Naive thymus-derived CD4-positive, alpha-beta T cell (primary cell): ENCODE data around the gene WFDC1. TPM values are rescaled to one million over a fixed set of nuclear protein-coding genes. Genes with fewer than 3 reads are reported as not detected.

Experiments used
- ATAC-seq: fragments of 150-1000 bp; cut with Tn5 transposase; 2 replicates; pipeline ENCODE4 v1.10.0; 2021; ENCODE audit warnings: mild to moderate bottlenecking, moderate library complexity
- CTCF ChIA-PET: fragments of 350-600 bp; sonication (Branson Sonifier 250); formaldehyde crosslinking; loops from one replicate; lab custom pipeline; 2021; ENCODE audit warnings: antibody characterized with exemption; lab: Charles Lee
- POLR2A ChIA-PET: fragments of 350-600 bp; sonication (Branson Sonifier 250); formaldehyde crosslinking; loops from one replicate; lab custom pipeline; 2021; ENCODE audit warnings: antibody characterized with exemption, inconsistent platforms; lab: Charles Lee
- DNase-seq, 9 donors: peaks; one replicate each; pipeline versions ENCODE4 v3.0.0 to v3.0.0-alpha.2; 2020 to 2022; ENCODE audit warnings: mixed read lengths in 1 of 9
- H3K27ac ChIP-seq: one replicate; pipeline ENCODE4 v1.7.0; 2013; ENCODE audit warnings: mild to moderate bottlenecking, low read depth, low read length, moderate library complexity
- H3K27me3 ChIP-seq, 2 donors: one replicate each; pipeline ENCODE4 v1.7.0; 2013; ENCODE audit warnings: low read length in 2 of 2, mild to moderate bottlenecking in 2 of 2, moderate library complexity in 2 of 2; ENCODE audit not compliant: control insufficient read depth in 2 of 2, insufficient read depth in 2 of 2
- H3K36me3 ChIP-seq, 3 experiments: 1 replicate in 2 of 3; 2 replicates in 1 of 3; pipeline ENCODE4 v1.7.0; 2013; ENCODE audit warnings: low read length in 3 of 3, mild to moderate bottlenecking in 3 of 3, moderate library complexity in 1 of 3; ENCODE audit not compliant: insufficient read depth in 3 of 3, control insufficient read depth in 2 of 3
- H3K4me1 ChIP-seq, 2 donors: one replicate each; pipeline ENCODE4 v1.7.0; 2013; ENCODE audit warnings: low read length in 2 of 2, mild to moderate bottlenecking in 2 of 2, moderate library complexity in 1 of 2; ENCODE audit not compliant: control insufficient read depth in 2 of 2, insufficient read depth in 2 of 2
- H3K4me3 ChIP-seq: 2 replicates; pipeline ENCODE4 v1.7.0; 2013; ENCODE audit warnings: mild to moderate bottlenecking, low read length
- H3K9me3 ChIP-seq, 3 experiments: 1 replicate in 2 of 3; 2 replicates in 1 of 3; pipeline ENCODE4 v1.7.0; 2013; ENCODE audit warnings: low read length in 3 of 3; ENCODE audit not compliant: control insufficient read depth in 2 of 3
- H3K27ac Mint-ChIP-seq, 9 donors: one replicate each; pipeline ENCODE4 v1.8.0; 2020 to 2022; ENCODE audit warnings: mixed read lengths in 9 of 9, mild to moderate bottlenecking in 8 of 9, moderate library complexity in 5 of 9, inconsistent platforms in 2 of 9
- H3K27me3 Mint-ChIP-seq, 5 donors: one replicate each; pipeline ENCODE4 v1.8.0; 2021 to 2022; ENCODE audit warnings: mixed read lengths in 5 of 5, mild to moderate bottlenecking in 1 of 5
- H3K36me3 Mint-ChIP-seq, 5 donors: one replicate each; pipeline ENCODE4 v1.8.0; 2020 to 2022; ENCODE audit warnings: mixed read lengths in 5 of 5, mild to moderate bottlenecking in 3 of 5, inconsistent platforms in 1 of 5
- H3K4me1 Mint-ChIP-seq, 7 donors: one replicate each; pipeline ENCODE4 v1.8.0; 2020 to 2022; ENCODE audit warnings: mixed read lengths in 7 of 7, mild to moderate bottlenecking in 3 of 7, inconsistent platforms in 1 of 7
- H3K4me3 Mint-ChIP-seq, 10 donors: one replicate each; pipeline ENCODE4 v1.8.0; 2020 to 2022; ENCODE audit warnings: mild to moderate bottlenecking in 10 of 10, mixed read lengths in 10 of 10, moderate library complexity in 6 of 10, inconsistent platforms in 2 of 10
- H3K9me3 Mint-ChIP-seq, 11 donors: one replicate each; pipeline ENCODE4 v1.8.0; 2020 to 2022; ENCODE audit warnings: mixed read lengths in 11 of 11, mild to moderate bottlenecking in 4 of 11, inconsistent platforms in 1 of 11, moderate library complexity in 1 of 11
- intact Hi-C, 2 donors: fragments of 100-400 bp; cut with micrococcal nuclease; formaldehyde crosslinking; loops; one replicate each; pipeline ENCODE4 v1.15.1; 2023
- polyA plus RNA-seq, 2 donors: library from polyadenylated mRNA; unstranded; fragments of 300-500 nt; fragmentation: Illumina TruSeq; gene quantifications; one replicate each; pipeline ENCODE4 v1.2.3, GENCODE V29; 2021
- total RNA-seq, 6 experiments: library from RNA in 5 of 6; stranded (reverse) in 5 of 6; gene quantifications; 1 replicate in 5 of 6; 2 replicates in 1 of 6; pipeline ENCODE4 v1.2.3 and lab custom pipeline; 2021 to 2026

WFDC1 gene
- total and polyA plus RNA-seq, 7 experiments from 2014 or later, result not detected

DNA sequence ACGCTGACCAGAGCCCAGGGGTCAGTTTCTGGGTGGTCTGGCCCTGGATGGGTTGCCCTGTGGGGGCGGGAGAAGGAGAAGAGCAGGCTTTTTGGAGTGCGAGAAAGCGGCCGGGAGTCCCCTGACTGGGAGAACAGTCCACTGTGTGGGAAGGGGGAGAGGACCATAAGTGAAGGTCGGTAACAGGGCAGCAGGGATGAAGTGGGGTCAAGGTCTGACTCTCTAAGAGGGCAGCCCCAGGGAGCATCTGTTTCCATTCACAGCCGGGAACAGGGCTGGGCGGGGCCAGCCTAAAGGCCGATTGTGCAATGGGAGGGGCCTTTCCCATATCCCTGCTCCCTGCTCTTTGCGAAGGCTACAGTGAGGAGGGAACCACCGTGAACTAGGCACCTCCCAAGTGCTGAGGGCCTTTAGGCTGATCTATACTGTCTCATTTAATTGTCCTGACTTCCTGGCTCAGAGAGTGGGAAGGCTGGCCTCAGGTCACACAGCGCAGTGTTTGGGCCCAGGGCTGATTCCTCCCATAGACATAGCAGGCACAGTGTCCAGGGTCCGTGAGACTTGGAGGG, 10.4 kb upstream of the WFDC1 start:
- no peak for ATAC-seq
- Histone ChIP-seq H3K27me3 (no peaks in the 10 kb centered on the region), H3K9me3 (no peaks in the 10 kb centered on the region), H3K4me1 (no peaks in the 10 kb centered on the region), H3K4me3 (no peak overlapping the region), H3K36me3 (no peaks in the 10 kb centered on the region), H3K27ac (no peak overlapping the region)
- no peaks in the 10 kb centered on the region for H3K36me3 Mint-ChIP-seq
- no peak overlapping the region for H3K4me3 Mint-ChIP-seq
- peaks cover 0 to 1% (median 0%) of the 10 kb centered on the region in 11 donors for H3K9me3 Mint-ChIP-seq
- POLR2A ChIA-PET, result no interaction called here
- no peaks in the 10 kb centered on the region for H3K4me1 Mint-ChIP-seq
- DNase-seq, result no peak
- no peak overlapping the region for H3K27ac Mint-ChIP-seq
- intact Hi-C loops, result no loop called here
- H3K27me3 Mint-ChIP-seq, result peaks cover 8 to 17% (median 12%) of the 10 kb centered on the region in 5 donors
- CTCF ChIA-PET, result no interaction called here

DNA sequence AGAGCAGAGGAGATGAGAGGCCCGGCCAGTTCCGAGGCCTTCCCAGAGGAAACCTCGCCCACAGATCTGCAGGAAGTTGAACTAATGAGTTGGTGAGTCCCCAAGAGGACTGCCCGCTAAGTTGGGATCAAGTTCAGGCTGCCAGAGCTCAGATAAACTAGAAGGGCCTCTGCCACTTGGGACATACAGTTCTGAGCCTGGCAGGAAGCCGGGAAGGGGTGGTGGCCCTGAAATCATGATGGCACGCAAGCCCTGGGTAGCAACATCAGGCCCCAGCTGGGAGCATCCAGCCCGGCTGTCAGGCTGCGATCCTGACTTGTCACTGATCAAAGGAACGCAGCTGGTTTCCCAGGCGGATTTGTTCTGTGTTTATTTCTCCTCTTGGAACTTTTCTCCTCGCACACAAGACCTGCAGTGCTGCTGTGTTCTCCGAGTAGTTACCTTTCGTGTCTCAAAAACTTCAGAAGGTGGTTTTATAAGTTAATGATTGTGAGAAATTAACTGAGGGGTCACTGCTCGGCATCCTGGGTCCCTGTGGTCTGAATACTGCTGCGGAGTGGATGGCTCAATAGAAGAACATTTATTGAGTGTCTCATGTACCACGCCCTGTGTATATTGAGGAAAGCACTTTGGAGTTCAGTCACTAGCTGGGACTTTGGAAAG, 8.0 kb upstream of the WFDC1 start:
- no peak overlapping the region for H3K4me3 ChIP-seq
- no peaks in the 10 kb centered on the region for H3K9me3 ChIP-seq
- ATAC-seq (no peak), DNase-seq (no peak)
- intact Hi-C loops, result no loop called here
- no peaks in the 10 kb centered on the region for H3K4me1 ChIP-seq
- ChIA-PET POLR2A (no interaction called here), CTCF (no interaction called here)
- no peak overlapping the region for H3K27ac Mint-ChIP-seq
- peaks cover 16 to 30% (median 17%) of the 10 kb centered on the region in 5 donors for H3K27me3 Mint-ChIP-seq
- H3K9me3 Mint-ChIP-seq, result no peaks in the 10 kb centered on the region
- H3K4me3 Mint-ChIP-seq, result no peak overlapping the region
- H3K4me1 Mint-ChIP-seq, result peaks cover 0 to under 1% (median 0%) of the 10 kb centered on the region in 7 donors
- H3K36me3 Mint-ChIP-seq, result peaks cover 0 to 4% (median 0%) of the 10 kb centered on the region in 5 donors
- no peaks in the 10 kb centered on the region for H3K27me3 ChIP-seq
- H3K36me3 ChIP-seq, result no peaks in the 10 kb centered on the region
- no peak overlapping the region for H3K27ac ChIP-seq

DNA sequence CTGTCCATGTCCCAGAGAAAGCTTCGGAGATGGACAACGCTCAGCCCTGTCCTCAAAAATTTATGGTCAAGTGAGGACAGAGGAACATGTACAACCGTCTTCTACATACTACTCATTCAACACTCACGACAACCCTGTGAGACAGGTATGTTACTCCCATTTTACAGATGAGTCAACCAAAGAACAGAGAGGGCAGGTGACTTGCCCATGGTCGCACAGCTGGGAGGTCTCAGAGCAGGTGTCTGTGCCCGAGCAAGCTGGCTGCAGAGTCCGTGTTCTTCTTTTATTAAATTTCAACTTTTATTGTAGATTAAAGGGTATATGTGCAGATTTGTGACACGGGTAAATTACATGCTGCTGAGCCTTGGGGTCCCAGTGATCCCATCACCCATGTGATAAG, 5.8 kb upstream of the WFDC1 start:
- no peak overlapping the region for H3K4me3 ChIP-seq
- CTCF ChIA-PET, result no interaction called here
- H3K27ac Mint-ChIP-seq, result no peak overlapping the region

DNA sequence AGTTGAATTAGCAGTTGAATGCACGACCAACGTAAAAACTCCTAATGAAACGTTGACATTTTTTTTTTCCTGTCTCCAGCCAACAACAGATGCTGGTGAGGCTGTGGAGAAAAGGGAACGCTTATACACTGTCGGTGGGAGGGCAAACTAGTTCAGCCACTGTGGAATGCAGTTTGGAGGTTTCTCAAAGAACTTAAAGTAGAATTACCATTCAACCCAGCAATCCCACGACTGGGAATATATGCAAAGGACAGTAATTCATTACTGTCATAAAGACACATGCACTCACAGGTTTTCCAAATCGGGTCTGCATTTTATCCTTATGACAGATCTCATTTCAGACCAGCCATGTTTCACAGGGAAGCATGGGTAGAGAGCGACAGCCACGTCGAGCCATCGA, 3.5 kb upstream of the WFDC1 start:
- Histone ChIP-seq H3K27me3 (peaks cover 0 to 4% of the 10 kb centered on the region in 2 donors), H3K36me3 (no peaks in the 10 kb centered on the region), H3K9me3 (no peaks in the 10 kb centered on the region), H3K27ac (no peak overlapping the region), H3K4me1 (no peaks in the 10 kb centered on the region), H3K4me3 (no peak overlapping the region)
- Mint-ChIP-seq H3K9me3 (no peaks in the 10 kb centered on the region), H3K27me3 (peaks cover 34 to 53% (median 45%) of the 10 kb centered on the region in 5 donors), H3K4me3 (no peak overlapping the region), H3K4me1 (peaks cover 0 to 19% (median 12%) of the 10 kb centered on the region in 7 donors), H3K36me3 (peaks cover 0 to 6% (median 0%) of the 10 kb centered on the region in 5 donors), H3K27ac (no peak overlapping the region)
- ATAC-seq (no peak), DNase-seq (no peak)
- ChIA-PET CTCF (no interaction called here), POLR2A (no interaction called here)
- intact Hi-C loops, result no loop called here

More for the DNA sequence above, 5.8 kb upstream of the WFDC1 start:
- no peaks in the 10 kb centered on the region for H3K9me3 Mint-ChIP-seq
- Histone ChIP-seq H3K9me3 (no peaks in the 10 kb centered on the region), H3K27ac (no peak overlapping the region), H3K27me3 (no peaks in the 10 kb centered on the region), H3K4me1 (no peaks in the 10 kb centered on the region), H3K36me3 (no peaks in the 10 kb centered on the region)
- peaks cover 0 to 4% (median under 1%) of the 10 kb centered on the region in 7 donors for H3K4me1 Mint-ChIP-seq
- POLR2A ChIA-PET, result no interaction called here
- intact Hi-C loops, result no loop called here
- no peak overlapping the region for H3K4me3 Mint-ChIP-seq
- DNase-seq, result no peak
- no peak for ATAC-seq
- H3K36me3 Mint-ChIP-seq, result peaks cover 0 to 4% (median 0%) of the 10 kb centered on the region in 5 donors
- peaks cover 19 to 37% (median 25%) of the 10 kb centered on the region in 5 donors for H3K27me3 Mint-ChIP-seq

DNA sequence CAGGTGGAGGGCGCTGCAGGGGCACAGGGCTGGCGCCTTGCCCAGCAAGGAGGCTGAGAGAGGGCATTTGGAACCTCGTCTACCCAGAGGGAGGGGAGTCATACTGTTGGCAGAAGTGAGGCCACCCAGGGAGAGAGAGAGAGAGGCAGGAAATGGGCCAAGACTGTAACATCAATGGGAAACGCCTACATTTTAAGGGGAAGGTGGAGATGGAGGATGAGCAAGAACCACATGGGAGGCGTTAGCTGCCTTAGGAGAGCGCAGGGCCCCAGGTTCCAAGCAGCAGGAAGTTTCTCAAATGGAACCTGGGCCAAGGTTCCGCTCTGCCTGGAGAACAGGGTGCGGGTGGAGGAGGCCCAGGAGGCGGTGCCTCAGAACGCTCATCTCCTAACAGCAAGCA, 2.7 kb upstream of the WFDC1 start:
- Histone ChIP-seq H3K36me3 (no peaks in the 10 kb centered on the region), H3K27me3 (peaks cover 0 to 4% of the 10 kb centered on the region in 2 donors), H3K9me3 (no peaks in the 10 kb centered on the region), H3K4me3 (no peak overlapping the region), H3K4me1 (no peaks in the 10 kb centered on the region), H3K27ac (no peak overlapping the region)
- H3K4me3 Mint-ChIP-seq, result no peak overlapping the region
- no peaks in the 10 kb centered on the region for H3K9me3 Mint-ChIP-seq
- ChIA-PET POLR2A (no interaction called here), CTCF (no interaction called here)
- peaks cover 41 to 58% (median 53%) of the 10 kb centered on the region in 5 donors for H3K27me3 Mint-ChIP-seq
- ATAC-seq (no peak), DNase-seq (no peak)
- H3K4me1 Mint-ChIP-seq, result peaks cover 0 to 19% (median 12%) of the 10 kb centered on the region in 7 donors
- intact Hi-C loops, result no loop called here
- H3K27ac Mint-ChIP-seq, result no peak overlapping the region
- peaks cover 0 to 8% (median 0%) of the 10 kb centered on the region in 5 donors for H3K36me3 Mint-ChIP-seq

DNA sequence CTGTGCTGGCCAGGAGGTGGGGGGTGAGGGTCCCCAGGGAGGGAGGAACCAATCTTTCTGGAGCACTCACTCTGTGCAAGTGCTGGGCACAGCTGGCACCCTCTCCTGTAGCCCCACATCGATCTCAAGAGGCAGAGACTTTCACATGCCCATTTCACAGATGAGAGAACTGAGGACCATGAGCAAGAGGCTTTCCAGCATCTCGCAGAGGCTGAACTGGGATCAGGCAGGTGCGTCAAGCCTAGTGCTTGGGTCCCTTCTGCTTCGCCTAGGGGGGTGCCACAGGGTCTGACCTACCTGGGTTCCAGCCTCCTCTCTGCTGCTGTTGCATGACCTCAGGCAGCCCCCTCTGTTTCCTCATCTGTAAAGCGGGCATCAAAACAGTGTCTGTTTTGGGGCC, 1.3 kb upstream of the WFDC1 start:
- Mint-ChIP-seq H3K4me3 (no peak overlapping the region), H3K27ac (no peak overlapping the region), H3K27me3 (peaks cover 32 to 53% (median 47%) of the 10 kb centered on the region in 5 donors), H3K9me3 (no peaks in the 10 kb centered on the region), H3K4me1 (peaks cover 0 to 19% (median 12%) of the 10 kb centered on the region in 7 donors), H3K36me3 (peaks cover 0 to 8% (median 0%) of the 10 kb centered on the region in 5 donors)
- Histone ChIP-seq H3K4me1 (no peaks in the 10 kb centered on the region), H3K4me3 (no peak overlapping the region), H3K27ac (no peak overlapping the region), H3K36me3 (no peaks in the 10 kb centered on the region), H3K9me3 (no peaks in the 10 kb centered on the region), H3K27me3 (peaks cover 0 to 4% of the 10 kb centered on the region in 2 donors)
- ChIA-PET POLR2A (no interaction called here), CTCF (no interaction called here)
- intact Hi-C loops, result no loop called here
- ATAC-seq (no peak), DNase-seq (no peak)
